Chondrocyte (in vitro differentiated cells): ENCODE results near the gene C3. TPM values are rescaled to one million over a fixed set of nuclear protein-coding genes. Genes with fewer than 3 reads are reported as not detected.

Experiments used
- DNase-seq: peaks from one replicate; pipeline ENCODE4 v3.0.0; 2021; ENCODE audit warnings: mixed read lengths, low spot score
- H3K27ac Mint-ChIP-seq: one replicate; pipeline ENCODE4 v1.8.0; 2021; ENCODE audit warnings: mild to moderate bottlenecking, moderate library complexity, mixed read lengths; ENCODE audit not compliant: unreplicated experiment
- H3K27me3 Mint-ChIP-seq: 2 replicates; pipeline ENCODE4 v1.8.0; 2021; ENCODE audit warnings: low read depth, mixed read lengths
- H3K36me3 Mint-ChIP-seq: 2 replicates; pipeline ENCODE4 v1.8.0; 2021; ENCODE audit warnings: low read depth, mixed read lengths
- H3K4me1 Mint-ChIP-seq: 2 replicates; pipeline ENCODE4 v1.8.0; 2021; ENCODE audit warnings: low read depth, mild to moderate bottlenecking, mixed read lengths
- H3K4me3 Mint-ChIP-seq: one replicate; pipeline ENCODE4 v1.8.0; 2021; ENCODE audit warnings: mild to moderate bottlenecking, moderate library complexity, mixed read lengths; ENCODE audit not compliant: unreplicated experiment
- H3K9me3 Mint-ChIP-seq: 2 replicates; pipeline ENCODE4 v1.8.0; 2021; ENCODE audit warnings: low read depth, mixed read lengths
- total RNA-seq: library from RNA; stranded (reverse); gene quantifications from 3 replicates; pipeline ENCODE4 v1.2.1, GENCODE V29; 2021
- TF ChIP-seq, protein P1 (sequence below): fragments of 200-600 bp; sonication (generic); IDR thresholded peaks from 2 replicates; pipeline ENCODE4 v1.5.0; 2021; ENCODE audit warnings: antibody characterized with exemption, mild to moderate bottlenecking, moderate library complexity

C3 gene
- total RNA-seq, 1 donor from 2014 or later = 0.77 TPM

DNA sequence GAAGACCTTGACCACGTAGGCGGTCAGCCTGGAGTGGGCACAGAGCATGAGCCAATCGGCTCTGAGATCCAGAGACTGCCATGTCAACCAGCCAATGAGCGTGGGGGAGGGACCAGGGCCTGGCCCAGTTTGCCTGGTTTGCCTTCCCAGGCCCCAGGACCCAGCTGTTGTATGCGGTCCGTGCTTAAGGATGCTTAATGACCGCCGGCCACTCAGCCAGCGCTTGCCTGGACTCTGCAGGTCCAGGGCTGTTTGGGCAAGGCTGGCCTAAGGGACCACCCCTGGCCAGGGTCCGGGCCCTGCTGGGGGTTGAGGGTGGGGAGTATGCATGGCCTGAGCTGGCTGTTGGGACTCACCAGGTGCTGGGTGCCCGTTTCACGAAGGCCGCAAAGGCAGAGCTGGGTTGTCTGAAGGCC lies 27.4 kb downstream of the C3 start:
- no peaks in the 10 kb centered on the region for H3K4me1 Mint-ChIP-seq
- no peak overlapping the region for H3K4me3 Mint-ChIP-seq
- H3K27me3 Mint-ChIP-seq = peaks cover 8% of the 10 kb centered on the region
- peak; percentile 81 for DNase-seq
- TF ChIP-seq, protein P1, sequence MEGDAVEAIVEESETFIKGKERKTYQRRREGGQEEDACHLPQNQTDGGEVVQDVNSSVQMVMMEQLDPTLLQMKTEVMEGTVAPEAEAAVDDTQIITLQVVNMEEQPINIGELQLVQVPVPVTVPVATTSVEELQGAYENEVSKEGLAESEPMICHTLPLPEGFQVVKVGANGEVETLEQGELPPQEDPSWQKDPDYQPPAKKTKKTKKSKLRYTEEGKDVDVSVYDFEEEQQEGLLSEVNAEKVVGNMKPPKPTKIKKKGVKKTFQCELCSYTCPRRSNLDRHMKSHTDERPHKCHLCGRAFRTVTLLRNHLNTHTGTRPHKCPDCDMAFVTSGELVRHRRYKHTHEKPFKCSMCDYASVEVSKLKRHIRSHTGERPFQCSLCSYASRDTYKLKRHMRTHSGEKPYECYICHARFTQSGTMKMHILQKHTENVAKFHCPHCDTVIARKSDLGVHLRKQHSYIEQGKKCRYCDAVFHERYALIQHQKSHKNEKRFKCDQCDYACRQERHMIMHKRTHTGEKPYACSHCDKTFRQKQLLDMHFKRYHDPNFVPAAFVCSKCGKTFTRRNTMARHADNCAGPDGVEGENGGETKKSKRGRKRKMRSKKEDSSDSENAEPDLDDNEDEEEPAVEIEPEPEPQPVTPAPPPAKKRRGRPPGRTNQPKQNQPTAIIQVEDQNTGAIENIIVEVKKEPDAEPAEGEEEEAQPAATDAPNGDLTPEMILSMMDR = no peak
- H3K36me3 Mint-ChIP-seq = no peaks in the 10 kb centered on the region
- H3K27ac Mint-ChIP-seq = no peak overlapping the region
- peaks cover 4% of the 10 kb centered on the region for H3K9me3 Mint-ChIP-seq

DNA sequence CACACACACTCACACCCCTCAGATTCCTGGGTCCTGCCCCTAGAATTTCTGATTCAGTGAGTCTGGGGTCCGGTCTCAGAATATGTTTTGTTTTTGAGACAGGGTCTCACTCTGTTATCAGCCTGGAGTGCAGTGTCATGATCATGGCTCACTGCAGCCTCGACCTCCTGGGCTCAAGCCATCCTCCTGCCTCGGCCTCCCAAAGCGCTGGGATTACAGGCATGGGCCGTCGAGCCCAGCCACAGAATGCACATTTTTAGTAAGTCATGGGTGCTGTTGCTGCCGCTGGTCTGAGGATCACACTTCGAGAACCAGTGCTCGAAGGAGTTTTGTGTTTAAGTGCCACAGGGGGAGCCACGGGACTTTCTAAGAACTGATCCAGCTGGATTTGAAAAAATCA lies 28.4 kb downstream of the C3 start:
- Mint-ChIP-seq H3K9me3 (peaks cover 4% of the 10 kb centered on the region), H3K4me1 (no peaks in the 10 kb centered on the region), H3K4me3 (no peak overlapping the region), H3K27me3 (peaks cover 10% of the 10 kb centered on the region), H3K27ac (no peak overlapping the region), H3K36me3 (no peaks in the 10 kb centered on the region)
- peak; percentile 38 for DNase-seq
- TF ChIP-seq, protein P1 = no peak

DNA sequence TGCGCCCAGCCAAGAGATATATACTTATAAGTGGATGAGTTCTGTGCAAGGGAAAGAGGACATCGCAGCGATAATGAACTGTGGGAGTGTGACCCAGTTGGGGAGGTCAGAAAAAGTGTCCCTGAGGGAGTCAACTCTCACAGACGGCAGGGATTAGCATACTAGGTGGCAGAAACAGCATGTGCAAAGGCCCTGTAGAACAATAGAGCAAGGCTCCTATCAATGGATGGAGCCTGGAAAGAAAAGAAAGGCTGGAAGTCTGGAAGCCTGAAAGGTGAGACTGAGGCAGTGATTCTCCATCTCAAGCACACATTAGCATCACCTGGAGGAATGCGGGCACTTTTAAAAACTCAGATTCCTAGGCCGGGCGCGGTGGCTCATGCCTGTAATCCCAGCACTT lies 29.1 kb downstream of the C3 start:
- Mint-ChIP-seq H3K9me3 (peaks cover 4% of the 10 kb centered on the region), H3K4me1 (no peaks in the 10 kb centered on the region), H3K27ac (no peak overlapping the region), H3K27me3 (peaks cover 7% of the 10 kb centered on the region), H3K36me3 (no peaks in the 10 kb centered on the region), H3K4me3 (no peak overlapping the region)
- peak; percentile 4 for DNase-seq
- TF ChIP-seq, protein P1 = no peak

DNA sequence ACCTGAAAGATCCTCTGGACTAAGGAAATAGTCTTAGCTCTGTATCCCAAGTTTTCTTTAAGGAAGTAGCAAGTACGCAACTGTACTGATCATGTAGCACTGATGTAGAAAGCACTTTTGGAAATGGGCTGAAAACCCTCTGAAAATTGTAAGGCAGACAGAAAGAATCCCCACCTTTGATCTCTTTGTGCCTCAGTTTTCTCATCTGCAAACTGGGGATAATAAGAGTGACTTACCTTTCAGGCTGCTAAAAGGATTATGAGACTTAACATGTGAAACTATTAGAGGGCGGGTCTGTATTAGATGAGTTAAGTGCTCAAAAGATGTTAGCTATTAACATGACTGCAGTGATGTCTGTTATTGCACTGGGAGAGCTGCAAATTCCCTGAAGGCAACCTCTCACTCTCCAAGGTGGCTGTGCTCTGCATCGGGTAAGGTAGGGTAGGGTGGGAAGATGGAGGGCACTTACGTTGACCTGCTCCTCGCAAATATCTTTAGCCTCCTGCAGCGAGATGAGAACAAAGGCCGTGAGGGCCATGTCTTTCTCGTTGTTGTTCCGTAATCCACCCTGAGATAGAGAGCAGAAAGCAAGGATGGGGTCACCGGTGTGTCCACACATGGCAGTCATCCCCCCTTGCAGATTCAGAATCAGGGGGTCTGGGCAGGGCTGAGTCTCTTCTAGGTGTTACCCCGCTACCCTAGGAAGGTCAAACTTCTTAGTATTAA lies 30.1 kb downstream of the C3 start:
- TF ChIP-seq, protein P1 = no peak
- no peaks in the 10 kb centered on the region for H3K36me3 Mint-ChIP-seq
- H3K4me3 Mint-ChIP-seq = no peak overlapping the region
- peaks cover 4% of the 10 kb centered on the region for H3K9me3 Mint-ChIP-seq
- peaks cover 6% of the 10 kb centered on the region for H3K27me3 Mint-ChIP-seq
- peak; percentile 20 for DNase-seq
- no peak overlapping the region for H3K27ac Mint-ChIP-seq
- H3K4me1 Mint-ChIP-seq = no peaks in the 10 kb centered on the region

DNA sequence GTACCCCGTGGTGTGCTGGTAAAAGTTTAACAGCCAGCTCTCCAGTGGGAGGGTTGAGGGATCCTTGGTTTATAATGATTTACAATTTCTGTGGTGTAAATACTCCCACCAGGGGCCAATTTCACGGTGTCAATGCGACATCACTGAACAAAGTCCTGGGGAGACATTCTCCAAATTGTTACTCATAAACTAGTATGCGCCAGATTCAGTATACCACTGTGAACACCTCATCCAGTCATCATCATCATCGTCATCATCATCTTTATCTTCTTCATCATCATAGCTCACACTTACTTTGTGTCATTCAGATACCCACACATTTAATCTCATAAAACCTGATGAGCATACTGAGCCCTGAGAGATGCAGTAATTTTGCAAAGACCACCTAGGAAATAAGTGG lies 33.3 kb downstream of the C3 start:
- H3K27me3 Mint-ChIP-seq = peaks cover 26% of the 10 kb centered on the region
- H3K4me1 Mint-ChIP-seq = no peaks in the 10 kb centered on the region
- H3K4me3 Mint-ChIP-seq = no peak overlapping the region
- peak; percentile 1 for DNase-seq
- TF ChIP-seq, protein P1 = no peak
- no peaks in the 10 kb centered on the region for H3K36me3 Mint-ChIP-seq
- no peak overlapping the region for H3K27ac Mint-ChIP-seq
- peaks cover 4% of the 10 kb centered on the region for H3K9me3 Mint-ChIP-seq
